ENCODE data around the gene ASB2.

The ASB2 gene

GRCh38 chr14:93987376-93987775 lies 11.0 kb upstream of the ASB2 start:
- H3K4me1 ChIP-seq (ENCODE audit: control insufficient read depth, insufficient read depth, low read length): no peaks in the 10 kb centered on the region
- ChIA-PET POLR2A (no interaction called here), CTCF (no interaction called here)
- no peaks in the 10 kb centered on the region for H3K9me3 ChIP-seq (ENCODE audit: control insufficient read depth, insufficient read depth, low read depth, low read length)
- TF ChIP-seq ZNF292 (tag by site-specific recombination; IDR thresholded peaks at IDR 0.05; ENCODE audit: borderline replicate concordance, low read depth) (no peak), SCRT2 (tag by site-specific recombination; IDR thresholded peaks at IDR 0.05) (no peak), MYNN (tag by site-specific recombination; IDR thresholded peaks at IDR 0.05; ENCODE audit: borderline replicate concordance) (no peak), PRDM10 (tag by site-specific recombination; IDR thresholded peaks at IDR 0.05) (no peak), ZNF629 (tag by site-specific recombination; IDR thresholded peaks at IDR 0.05) (no peak)
- no peaks in the 10 kb centered on the region for H3K36me3 ChIP-seq (ENCODE audit: control insufficient read depth in 2 of 2, insufficient read depth in 1 of 2, low read length in 2 of 2)
- H3K4me3 ChIP-seq (ENCODE audit: low read depth, low read length): no peak overlapping the region
- no peak overlapping the region for H3K27ac ChIP-seq (ENCODE audit: extremely low read depth, low read depth, low read length)

- 0 out of 2 replicates have a peak, but pooled peaks have one; percentile 16 for TF ChIP-seq ZIC2 (tag by site-specific recombination; IDR thresholded peaks at IDR 0.05)
- TF ChIP-seq MYNN (tag by site-specific recombination; IDR thresholded peaks at IDR 0.05; ENCODE audit: borderline replicate concordance): no peak
- Histone ChIP-seq H3K4me3 (ENCODE audit: low read depth, low read length) (no peak overlapping the region), H3K4me1 (ENCODE audit: control insufficient read depth, insufficient read depth, low read length) (no peaks in the 10 kb centered on the region), H3K36me3 (ENCODE audit: control insufficient read depth in 2 of 2, insufficient read depth in 1 of 2, low read length in 2 of 2) (no peaks in the 10 kb centered on the region), H3K27ac (ENCODE audit: extremely low read depth, low read depth, low read length) (no peak overlapping the region), H3K9me3 (ENCODE audit: control insufficient read depth, insufficient read depth, low read depth, low read length) (no peaks in the 10 kb centered on the region)
- POLR2A ChIA-PET: no interaction called here
- CTCF ChIA-PET: interaction anchor here (4.9 to 5.2 kb wide), 2 partner anchors 13 to 47 kb away, joined by 27 read pairs; no protein-coding TSS in a partner anchor
Observed at GRCh38 chr14:93986955-93987354, 10.6 kb upstream of the ASB2 start.

GRCh38 chr14:93984987-93985410 lies 8.6 kb upstream of the ASB2 start:
- POLR2A ChIA-PET: no interaction called here
- no peaks in the 10 kb centered on the region for H3K9me3 ChIP-seq (ENCODE audit: control insufficient read depth, insufficient read depth, low read depth, low read length)
- no peak overlapping the region for H3K4me3 ChIP-seq (ENCODE audit: low read depth, low read length)
- H3K27ac ChIP-seq (ENCODE audit: extremely low read depth, low read depth, low read length): no peak overlapping the region; the same call in 1 of the 2 replicates
- H3K36me3 ChIP-seq (ENCODE audit: control insufficient read depth in 2 of 2, insufficient read depth in 1 of 2, low read length in 2 of 2): no peaks in the 10 kb centered on the region
- H3K4me1 ChIP-seq (ENCODE audit: control insufficient read depth, insufficient read depth, low read length): no peaks in the 10 kb centered on the region
- CTCF ChIA-PET: interaction anchor here (0.6 to 5.2 kb wide), 11 partner anchors 10 to 235 kb away, joined by 3 to 27 read pairs (median 5); partner anchors contain the start of gene CCDC197
- TF ChIP-seq GLIS1 (tag by site-specific recombination; IDR thresholded peaks at IDR 0.05) (peak; percentile 96), ZNF341 (tag by site-specific recombination; IDR thresholded peaks at IDR 0.05; ENCODE audit: low read depth) (peak; percentile 82), KLF17 (tag by site-specific recombination; IDR thresholded peaks at IDR 0.05) (peak; percentile 52; the same call in 1 of the 2 replicates), ZSCAN4 (tag by site-specific recombination; IDR thresholded peaks at IDR 0.05) (peak; percentile 22; the same call in 1 of the 2 replicates), ZNF366 (tag by site-specific recombination; conservative IDR thresholded peaks at IDR 0.05) (0 out of 2 replicates have a peak, but pooled peaks have one; percentile 17), TRIM28 (IDR thresholded peaks at IDR 0.05; ENCODE audit: borderline replicate concordance, low read length) (no peak), ZFHX2 (tag by site-specific recombination; conservative IDR thresholded peaks at IDR 0.05) (peak; percentile 81), ZBTB8A (tag by site-specific recombination; IDR thresholded peaks at IDR 0.05) (no peak), SP7 (tag by site-specific recombination; IDR thresholded peaks at IDR 0.05) (peak; percentile 32; the same call in 1 of the 2 replicates), EGR2 (tag by site-specific recombination; IDR thresholded peaks at IDR 0.05; ENCODE audit: low read depth) (peak; percentile 53; the same call in 1 of the 2 replicates), ZNF211 (tag by site-specific recombination; IDR thresholded peaks at IDR 0.05; ENCODE audit: low read depth) (0 out of 2 replicates have a peak, but pooled peaks have one; percentile 18), ZFP37 (tag by site-specific recombination; IDR thresholded peaks at IDR 0.05) (0 out of 2 replicates have a peak, but pooled peaks have one; percentile 39), ZNF112 (tag by site-specific recombination; IDR thresholded peaks at IDR 0.05) (no peak), HIC1 (tag by site-specific recombination; IDR thresholded peaks at IDR 0.05) (peak; percentile 28; the same call in 1 of the 2 replicates), ZNF600 (tag by site-specific recombination; IDR thresholded peaks at IDR 0.05) (peak; percentile 71), FEZF1 (tag by site-specific recombination; IDR thresholded peaks at IDR 0.05) (peak; percentile 72)

All from HEK293 (cell line).